Right lobe of liver (tissue), 6 donors: ENCODE measurements around the gene FAM136A. TPM values are rescaled to one million over a fixed set of nuclear protein-coding genes. Genes with fewer than 3 reads are reported as not detected.

ENCODE experiments used
- ATAC-seq, 4 donors: fragments of 200-7000 bp; cut with Tn5 transposase; one replicate each; pipeline ENCODE4 v1.9.1; 2020; ENCODE audit warnings: mild to moderate bottlenecking in 4 of 4, moderate library complexity in 4 of 4
- DNase-seq, 3 donors: peaks; one replicate each; pipeline ENCODE4 v3.0.0-alpha.2; 2020
- H3K27ac ChIP-seq, 3 donors: fragments of 200-600 bp; one replicate each; pipeline ENCODE4 v1.8.0; 2022
- H3K27me3 ChIP-seq, 2 donors: fragments of 200-600 bp; one replicate each; pipeline ENCODE4 v1.8.0; 2022
- H3K36me3 ChIP-seq, 4 donors: fragments of 200-600 bp; sonication (generic) in 1 of 4; one replicate each; pipeline versions ENCODE4 v1.5.1 to v1.8.0; 2017 to 2022; ENCODE audit warnings: control low read depth in 1 of 4
- H3K4me1 ChIP-seq, 4 donors: fragments of 200-600 bp; sonication (generic) in 1 of 4; one replicate each; pipeline versions ENCODE4 v1.5.1 to v1.8.0; 2017 to 2022; ENCODE audit warnings: control low read depth in 1 of 4
- H3K4me3 ChIP-seq, 3 donors: fragments of 200-600 bp; one replicate each; pipeline ENCODE4 v1.8.0; 2022
- H3K9me3 ChIP-seq, 4 donors: fragments of 200-600 bp; sonication (generic) in 1 of 4; one replicate each; pipeline versions ENCODE4 v1.5.1 to v1.8.0; 2017 to 2022; ENCODE audit warnings: control low read depth in 1 of 4
- POLR2A ChIP-seq: fragments of 450-650 bp; IDR thresholded peaks from one replicate; pipeline ENCODE4 v1.6.1; 2017; ENCODE audit warnings: antibody characterized with exemption, mild to moderate bottlenecking
- WGBS: methylation state at CpG from one replicate; pipeline ENCODE4 v1.1.6; 2018; ENCODE audit warnings: low coverage, low lambda C conversion rate; ENCODE audit not compliant: insufficient coverage; ENCODE audit errors: missing lambda C conversion rate; 5-methylcytosine and 5-hydroxymethylcytosine counted together
- intact Hi-C, 2 donors: fragments of 100-400 bp; cut with DNase I; formaldehyde crosslinking; loops; one replicate each; pipeline versions ENCODE4 v1.11.2 to v1.14.1; 2022
- total RNA-seq, 6 experiments: library from RNA; depleted of rRNA in 2 of 6; stranded (reverse); fragments of >200 nt in 2 of 6; fragmentation: NEBNext Ultra II Directional in 3 of 6; extraction: Animal tissue kit (Norgen Biotek cat#: 25700) in 3 of 6; gene quantifications; one replicate each; pipeline versions ENCODE4 v1.1.0 to v1.2.4, GENCODE V29; 2016 to 2023
- TF ChIP-seq, protein P1 (sequence below), 4 donors: fragments of 200-600 bp in 3 of 4; fragments of 450-650 bp in 1 of 4; IDR thresholded peaks; one replicate each; pipeline versions ENCODE4 v1.5.1 to v1.8.0; 2016 to 2022; ENCODE audit warnings: antibody characterized with exemption in 4 of 4, mild to moderate bottlenecking in 2 of 4
- donor health status: DM: no; HTN: yes; CAD: no.
- donor health status: DM: no; HTN: no; CAD: no.
- donor health status: DM: no; HTN: no; CAD: no.
- donor health status: DM: no; HTN: yes; CAD: no.
- donor health status: DM: no; HTN: yes; CAD: no.

Gene FAM136A
- total RNA-seq, 6 experiments from 2014 or later = 18.6 to 31.6 (median 21.1) TPM

DNA sequence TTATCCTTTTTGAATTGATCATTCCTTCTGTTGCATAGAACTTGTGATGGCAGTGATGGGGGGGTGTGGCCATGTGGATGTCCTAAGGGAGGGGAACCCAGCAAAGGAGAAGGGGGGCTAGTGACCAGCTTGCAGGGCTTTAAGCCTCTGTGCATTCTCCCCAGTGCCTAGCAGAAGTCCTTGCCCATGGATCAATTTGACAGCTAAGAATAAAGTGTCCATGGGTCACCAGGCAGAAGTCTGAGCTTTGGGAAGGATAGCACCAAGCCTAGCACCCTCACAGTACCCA, 39.6 kb upstream of the FAM136A start:
- TF ChIP-seq, protein P1, sequence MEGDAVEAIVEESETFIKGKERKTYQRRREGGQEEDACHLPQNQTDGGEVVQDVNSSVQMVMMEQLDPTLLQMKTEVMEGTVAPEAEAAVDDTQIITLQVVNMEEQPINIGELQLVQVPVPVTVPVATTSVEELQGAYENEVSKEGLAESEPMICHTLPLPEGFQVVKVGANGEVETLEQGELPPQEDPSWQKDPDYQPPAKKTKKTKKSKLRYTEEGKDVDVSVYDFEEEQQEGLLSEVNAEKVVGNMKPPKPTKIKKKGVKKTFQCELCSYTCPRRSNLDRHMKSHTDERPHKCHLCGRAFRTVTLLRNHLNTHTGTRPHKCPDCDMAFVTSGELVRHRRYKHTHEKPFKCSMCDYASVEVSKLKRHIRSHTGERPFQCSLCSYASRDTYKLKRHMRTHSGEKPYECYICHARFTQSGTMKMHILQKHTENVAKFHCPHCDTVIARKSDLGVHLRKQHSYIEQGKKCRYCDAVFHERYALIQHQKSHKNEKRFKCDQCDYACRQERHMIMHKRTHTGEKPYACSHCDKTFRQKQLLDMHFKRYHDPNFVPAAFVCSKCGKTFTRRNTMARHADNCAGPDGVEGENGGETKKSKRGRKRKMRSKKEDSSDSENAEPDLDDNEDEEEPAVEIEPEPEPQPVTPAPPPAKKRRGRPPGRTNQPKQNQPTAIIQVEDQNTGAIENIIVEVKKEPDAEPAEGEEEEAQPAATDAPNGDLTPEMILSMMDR (IDR thresholded peaks at IDR 0.05) = no peak
- no peak for TF ChIP-seq POLR2A
- intact Hi-C loops = loop anchor here (10.0 kb wide), 1 partner anchor 273 kb away; no protein-coding TSS in a partner anchor
- H3K27ac ChIP-seq = no peak overlapping the region

DNA sequence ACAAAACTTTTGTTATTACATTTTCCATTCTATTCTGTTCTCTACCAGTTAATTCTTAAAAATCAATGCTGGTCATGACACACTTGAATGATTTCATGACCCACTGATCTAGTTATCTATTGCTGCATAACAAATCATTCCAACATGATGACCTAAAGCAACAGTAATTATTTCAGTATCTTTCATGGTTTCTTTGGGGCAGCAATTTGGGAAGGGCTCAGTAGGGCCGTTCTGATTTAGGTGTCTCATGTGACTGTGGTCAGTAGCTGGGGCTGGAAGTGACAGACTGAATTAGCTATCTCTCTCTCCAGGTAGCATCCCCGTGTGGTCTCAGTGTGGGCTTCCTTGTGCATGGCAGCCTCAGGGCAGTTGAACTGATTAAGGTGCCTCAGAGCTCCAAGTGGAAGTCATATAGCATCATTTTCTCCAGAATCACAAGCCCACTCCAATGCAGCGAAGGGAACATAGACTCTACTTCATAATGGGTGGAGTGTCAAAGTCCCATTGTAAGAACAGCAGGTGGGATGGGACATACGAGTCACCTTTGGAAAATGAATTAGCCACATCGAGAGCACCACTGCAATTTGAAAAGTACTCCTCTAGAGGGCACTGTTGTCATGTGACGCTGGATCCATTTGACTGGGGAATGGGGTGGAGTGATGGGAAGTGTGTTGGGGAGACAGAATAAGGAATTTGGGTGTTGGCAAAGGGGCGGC, 39.1 kb upstream of the FAM136A start:
- no peaks in the 10 kb centered on the region for H3K9me3 ChIP-seq
- no peaks in the 10 kb centered on the region for H3K4me1 ChIP-seq
- intact Hi-C loops = loop anchor here (10.0 kb wide), 1 partner anchor 274 kb away; no protein-coding TSS in a partner anchor
- no peaks in the 10 kb centered on the region for H3K36me3 ChIP-seq
- no peak for TF ChIP-seq POLR2A
- TF ChIP-seq, protein P1 (IDR thresholded peaks at IDR 0.05) = peak; percentile 81 to 84 (median 82)
- H3K4me3 ChIP-seq = no peak overlapping the region
- peak; percentile 81 to 92 (median 88) for ATAC-seq
- no peak overlapping the region for H3K27ac ChIP-seq
- no peaks in the 10 kb centered on the region for H3K27me3 ChIP-seq
- DNase-seq = no peak
- 7% methylated on average over 6 of the region's 7 CpGs for WGBS

More for the DNA sequence above, 39.6 kb upstream of the FAM136A start:
- Histone ChIP-seq H3K9me3 (no peaks in the 10 kb centered on the region), H3K27me3 (no peaks in the 10 kb centered on the region), H3K4me3 (no peak overlapping the region), H3K36me3 (no peaks in the 10 kb centered on the region), H3K4me1 (no peaks in the 10 kb centered on the region)
- no peak for DNase-seq
- no peak for ATAC-seq

DNA sequence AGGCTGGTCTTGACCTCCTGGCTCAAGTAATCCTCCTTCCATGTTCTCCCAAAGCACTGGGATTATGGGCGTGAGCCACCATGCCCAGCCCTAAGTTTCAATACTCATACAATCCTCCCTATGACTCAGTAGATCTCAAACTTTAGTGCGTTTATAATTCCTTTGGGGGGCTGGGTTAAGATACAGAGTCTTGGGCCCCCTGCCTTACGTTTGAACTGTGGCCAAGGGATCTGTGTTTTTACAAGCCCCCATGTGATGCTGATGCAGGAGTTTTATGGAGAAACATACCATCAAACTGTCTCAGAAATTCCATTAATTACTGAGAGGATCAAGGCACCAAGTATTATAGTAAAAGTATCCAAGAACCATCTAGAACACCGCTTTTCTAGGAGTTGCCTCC, 38.2 kb upstream of the FAM136A start:
- no peaks in the 10 kb centered on the region for H3K9me3 ChIP-seq
- H3K4me3 ChIP-seq = no peak overlapping the region
- intact Hi-C loops = loop anchor here (10.0 kb wide), 1 partner anchor 275 kb away; no protein-coding TSS in a partner anchor
- no peak overlapping the region for H3K27ac ChIP-seq
- ATAC-seq (no peak), DNase-seq (no peak)
- no peaks in the 10 kb centered on the region for H3K36me3 ChIP-seq
- TF ChIP-seq, protein P1 (IDR thresholded peaks at IDR 0.05) = no peak
- WGBS = 46% methylated on average over 3 of the region's 4 CpGs
- no peaks in the 10 kb centered on the region for H3K4me1 ChIP-seq
- no peaks in the 10 kb centered on the region for H3K27me3 ChIP-seq

DNA sequence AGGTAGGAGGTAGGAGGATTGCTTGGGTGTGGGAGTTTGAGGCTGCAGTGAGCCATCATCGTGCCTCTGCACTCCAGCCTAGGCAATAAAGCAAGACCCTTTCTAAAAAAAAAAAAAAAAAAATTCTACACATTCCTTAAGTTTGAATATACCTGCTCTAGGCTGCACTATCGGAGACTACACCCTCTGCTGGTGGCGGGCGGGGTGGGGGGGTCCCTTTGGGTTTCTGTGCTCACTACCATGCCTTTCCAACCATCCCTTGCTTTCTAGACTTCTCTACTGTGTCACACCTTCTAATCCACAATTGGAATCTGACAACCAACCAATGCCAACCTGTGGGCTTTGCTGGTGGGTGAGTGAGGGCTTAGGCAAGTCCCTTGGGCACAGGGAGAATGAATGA, 34.7 kb upstream of the FAM136A start:
- DNase-seq (no peak), ATAC-seq (no peak)
- Histone ChIP-seq H3K4me3 (no peak overlapping the region), H3K9me3 (no peaks in the 10 kb centered on the region), H3K36me3 (no peaks in the 10 kb centered on the region), H3K4me1 (no peaks in the 10 kb centered on the region), H3K27me3 (no peaks in the 10 kb centered on the region), H3K27ac (no peak overlapping the region)
- WGBS = 68% methylated on average over 4 of the region's 4 CpGs
- TF ChIP-seq POLR2A = no peak
- TF ChIP-seq, protein P1 (IDR thresholded peaks at IDR 0.05) = no peak
- intact Hi-C loops = no loop called here
